Ovary (tissue), 9 donors: ENCODE data around the gene NUDCD2. TPM values are rescaled to one million over a fixed set of nuclear protein-coding genes. Genes with fewer than 3 reads are reported as not detected.

Source experiments
- DNase-seq, 5 donors: peaks; one replicate each; pipeline ENCODE4 v3.0.0-alpha.2; 2019 to 2020
- H3K27ac ChIP-seq, 2 donors: fragments of 200-600 bp; one replicate each; pipeline versions ENCODE4 v1.5.1 to v1.8.0; 2019 to 2022
- H3K27me3 ChIP-seq: fragments of 200-600 bp; one replicate; pipeline ENCODE4 v1.8.0; 2022
- H3K36me3 ChIP-seq: fragments of 200-600 bp; sonication (generic); one replicate; pipeline ENCODE4 v1.5.1; 2019
- H3K4me1 ChIP-seq: one replicate; pipeline ENCODE4 v1.8.1; 2013; ENCODE audit warnings: mild to moderate bottlenecking, moderate library complexity; ENCODE audit not compliant: insufficient read depth
- H3K4me3 ChIP-seq: fragments of 200-600 bp; sonication (generic); one replicate; pipeline ENCODE4 v1.5.1; 2017
- H3K9me3 ChIP-seq, 2 donors: fragments of 200-600 bp in 1 of 2; sonication (generic) in 1 of 2; one replicate each; pipeline versions ENCODE4 v1.5.1 to v1.8.1; 2013 to 2019; ENCODE audit warnings: mild to moderate bottlenecking in 1 of 2, moderate library complexity in 1 of 2
- EP300 ChIP-seq: sonication (generic); formaldehyde crosslinking; IDR thresholded peaks from one replicate; pipeline ENCODE4 v1.6.1; 2017; ENCODE audit warnings: antibody characterized with exemption
- POLR2A ChIP-seq: fragments of 450-650 bp; IDR thresholded peaks from one replicate; pipeline ENCODE4 v1.6.1; 2017; ENCODE audit warnings: antibody characterized with exemption, mild to moderate bottlenecking, moderate library complexity
- WGBS, 3 donors: extraction: QIAGEN DNeasy Blood & Tissue Kit in 1 of 3; methylation state at CpG; one replicate each; pipeline versions ENCODE4 v1.1.5 to v1.1.7; 2013 to 2017; 5-methylcytosine and 5-hydroxymethylcytosine counted together
- intact Hi-C, 4 donors: fragments of 100-400 bp; cut with DNase I; formaldehyde crosslinking; loops; one replicate each; pipeline versions ENCODE4 v1.11.0 to v1.15.1; 2022 to 2023
- polyA plus RNA-seq, 2 donors: library from polyadenylated mRNA; stranded (reverse); fragments of 200-250 nt in 1 of 2; fragments of 350-450 nt in 1 of 2; fragmentation: Illumina TruSeq in 1 of 2; extraction: RNeasy Lipid Tissue Mini Kit (QIAGEN cat#74804) in 1 of 2; gene quantifications; one replicate each; pipeline ENCODE4 v1.2.3, GENCODE V29; 2013 to 2014
- total RNA-seq, 7 donors: library from RNA; depleted of rRNA in 2 of 7; stranded (reverse); fragments of >200 nt in 2 of 7; fragmentation: NEBNext Ultra II Directional in 3 of 7; extraction: Animal tissue kit (Norgen Biotek cat#: 25700) in 3 of 7; gene quantifications; one replicate each; pipeline versions ENCODE4 v1.1.0 to v1.2.4, GENCODE V29; 2016 to 2023
- TF ChIP-seq, protein P1 (sequence below), 3 donors: fragments of 450-650 bp in 2 of 3; fragments of 200-600 bp in 1 of 3; IDR thresholded peaks; one replicate each; pipeline versions ENCODE4 v1.5.1 to v1.8.0; 2016 to 2022; ENCODE audit warnings: antibody characterized with exemption in 3 of 3, mild to moderate bottlenecking in 1 of 3
- donor health status: DM: no; HTN: no; CAD: no; lungs with moderate emphysema.
- donor health status: DM: no; HTN: no; CAD: no.
- donor health status: Bipolar disorder and iron deficiency.
- donor health status: DM: yes; HTN: yes; CAD: no.
- donor health status: DM: no; HTN: no; CAD: no.
- donor health status: DM: yes; HTN: yes; CAD: no.

NUDCD2 gene
- total and polyA plus RNA-seq, 9 donors: 6.8 to 26.0 (median 16.3) TPM

DNA sequence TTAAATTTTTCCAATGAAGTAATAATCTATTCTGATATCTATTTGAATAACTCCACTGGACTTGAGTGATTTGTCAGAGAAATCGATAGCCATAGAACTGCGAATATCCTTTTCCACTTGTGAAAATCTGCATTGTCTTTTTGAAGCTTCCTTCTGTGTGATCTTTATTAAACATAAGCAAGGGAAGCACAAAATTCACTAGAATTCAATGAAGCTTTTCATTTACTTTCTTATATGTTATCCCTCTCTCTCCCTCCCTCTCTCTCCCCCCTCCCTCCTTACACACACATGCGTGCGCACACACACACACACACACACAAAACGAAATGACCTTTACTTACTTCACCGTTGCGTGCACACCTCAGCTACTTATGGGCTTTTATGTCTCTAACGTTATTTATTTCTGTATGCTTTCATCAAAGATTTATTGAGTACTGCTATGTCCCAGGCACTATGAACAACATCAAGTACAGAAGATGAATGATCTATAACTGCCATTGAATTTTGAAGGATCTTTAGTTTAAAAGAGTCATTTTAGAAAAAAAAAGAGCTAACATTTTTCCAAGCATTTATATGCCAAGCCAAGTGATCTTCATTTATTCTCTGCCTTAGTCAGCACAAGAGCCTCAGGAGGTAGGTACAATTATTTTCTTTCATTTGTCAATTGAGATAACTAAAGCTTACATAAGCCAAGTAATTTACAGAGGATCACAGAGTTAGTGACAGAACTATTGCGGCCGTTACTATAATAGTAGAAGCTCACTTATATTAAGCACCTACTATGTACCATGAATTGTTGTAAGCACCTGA lies 55.3 kb downstream of the NUDCD2 start:
- Histone ChIP-seq H3K27me3 (no peaks in the 10 kb centered on the region), H3K27ac (no peak overlapping the region), H3K36me3 (no peaks in the 10 kb centered on the region), H3K4me1 (no peaks in the 10 kb centered on the region), H3K4me3 (no peak overlapping the region), H3K9me3 (no peaks in the 10 kb centered on the region)
- TF ChIP-seq, protein P1, sequence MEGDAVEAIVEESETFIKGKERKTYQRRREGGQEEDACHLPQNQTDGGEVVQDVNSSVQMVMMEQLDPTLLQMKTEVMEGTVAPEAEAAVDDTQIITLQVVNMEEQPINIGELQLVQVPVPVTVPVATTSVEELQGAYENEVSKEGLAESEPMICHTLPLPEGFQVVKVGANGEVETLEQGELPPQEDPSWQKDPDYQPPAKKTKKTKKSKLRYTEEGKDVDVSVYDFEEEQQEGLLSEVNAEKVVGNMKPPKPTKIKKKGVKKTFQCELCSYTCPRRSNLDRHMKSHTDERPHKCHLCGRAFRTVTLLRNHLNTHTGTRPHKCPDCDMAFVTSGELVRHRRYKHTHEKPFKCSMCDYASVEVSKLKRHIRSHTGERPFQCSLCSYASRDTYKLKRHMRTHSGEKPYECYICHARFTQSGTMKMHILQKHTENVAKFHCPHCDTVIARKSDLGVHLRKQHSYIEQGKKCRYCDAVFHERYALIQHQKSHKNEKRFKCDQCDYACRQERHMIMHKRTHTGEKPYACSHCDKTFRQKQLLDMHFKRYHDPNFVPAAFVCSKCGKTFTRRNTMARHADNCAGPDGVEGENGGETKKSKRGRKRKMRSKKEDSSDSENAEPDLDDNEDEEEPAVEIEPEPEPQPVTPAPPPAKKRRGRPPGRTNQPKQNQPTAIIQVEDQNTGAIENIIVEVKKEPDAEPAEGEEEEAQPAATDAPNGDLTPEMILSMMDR (IDR thresholded peaks at IDR 0.05): no peak
- no peak for DNase-seq
- WGBS, 3 donors: 83 to 89% (median 86%) methylated on average over 10 of the region's 10 CpGs
- intact Hi-C loops: loop anchor here in 1 of 4 donors (5.0 kb wide), 1 partner anchor 567 kb away; no protein-coding TSS in a partner anchor

DNA sequence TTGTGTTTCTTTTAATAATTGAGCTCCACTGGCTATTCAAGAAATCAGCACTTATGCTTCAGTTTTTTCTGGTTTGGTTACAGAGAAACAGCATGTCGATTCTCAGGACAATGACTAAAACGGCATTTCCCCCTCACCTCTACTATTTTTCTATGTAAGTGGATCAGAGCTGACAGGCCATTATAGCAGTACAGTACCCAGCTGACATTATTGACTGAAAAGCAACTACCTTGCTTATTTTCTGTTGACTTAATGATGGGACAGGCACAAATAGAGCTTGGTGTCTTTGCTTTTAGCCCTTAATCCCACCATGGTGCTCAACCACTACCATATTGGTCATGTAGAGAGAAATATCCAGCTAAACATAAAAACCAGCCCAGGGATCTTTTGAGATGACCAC lies 57.9 kb downstream of the NUDCD2 start:
- intact Hi-C loops: no loop called here
- WGBS, 3 donors: 91 to 94% (median 92%) methylated on average over 2 of the region's 2 CpGs

DNA sequence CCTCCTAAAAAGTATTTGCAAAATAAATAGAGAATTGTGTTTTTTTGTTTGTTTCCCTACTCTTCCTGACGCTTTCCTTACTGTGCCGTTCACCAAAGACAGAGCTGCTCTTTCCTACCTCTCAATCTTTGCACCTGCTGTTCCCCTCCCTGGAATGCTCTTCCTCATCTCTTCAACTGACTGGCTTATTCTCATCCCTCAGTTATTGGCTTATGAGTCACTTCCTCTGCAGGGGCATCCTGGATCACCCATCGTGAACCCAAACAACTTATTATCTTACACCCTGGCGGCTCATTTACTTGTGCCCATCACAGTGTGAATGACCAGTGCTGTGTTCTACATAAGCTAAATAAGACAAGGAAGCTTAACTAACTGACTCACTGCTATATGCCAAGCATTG lies 58.6 kb downstream of the NUDCD2 start:
- Histone ChIP-seq H3K27ac (no peak overlapping the region), H3K9me3 (no peaks in the 10 kb centered on the region), H3K27me3 (no peaks in the 10 kb centered on the region), H3K4me3 (no peak overlapping the region), H3K36me3 (no peaks in the 10 kb centered on the region), H3K4me1 (no peaks in the 10 kb centered on the region)
- WGBS, 3 donors: 86 to 88% (median 87%) methylated on average over 4 of the region's 4 CpGs
- TF ChIP-seq EP300 (no peak), POLR2A (no peak)
- TF ChIP-seq, protein P1 (IDR thresholded peaks at IDR 0.05): no peak
- intact Hi-C loops: no loop called here
- no peak for DNase-seq

More for the DNA sequence above, 57.9 kb downstream of the NUDCD2 start:
- TF ChIP-seq EP300 (no peak), POLR2A (no peak)
- TF ChIP-seq, protein P1 (IDR thresholded peaks at IDR 0.05): no peak
- Histone ChIP-seq H3K9me3 (no peaks in the 10 kb centered on the region), H3K36me3 (no peaks in the 10 kb centered on the region), H3K4me1 (no peaks in the 10 kb centered on the region), H3K27me3 (no peaks in the 10 kb centered on the region), H3K4me3 (no peak overlapping the region), H3K27ac (no peak overlapping the region)
- DNase-seq: no peak

DNA sequence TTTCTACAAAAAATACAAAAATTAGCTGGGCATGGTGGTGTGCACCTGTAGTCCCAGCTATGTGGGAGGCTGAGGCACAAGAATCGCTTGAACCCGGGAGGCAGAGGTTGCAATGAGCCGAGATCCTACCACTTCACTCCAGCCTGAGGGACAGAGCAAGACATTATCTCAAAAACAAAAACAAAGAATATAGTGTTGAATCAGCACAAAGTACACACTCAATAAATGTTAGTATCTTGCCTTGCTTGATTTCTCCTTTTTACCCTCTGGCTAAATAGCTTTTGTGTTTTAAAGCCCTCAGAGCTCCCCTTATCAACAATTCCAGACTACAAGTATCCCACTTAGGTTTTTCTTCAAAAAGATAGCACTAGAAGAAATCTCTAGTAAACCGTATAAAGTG lies 60.0 kb downstream of the NUDCD2 start:
- Histone ChIP-seq H3K36me3 (no peaks in the 10 kb centered on the region), H3K4me3 (no peak overlapping the region), H3K27me3 (no peaks in the 10 kb centered on the region), H3K9me3 (no peaks in the 10 kb centered on the region), H3K27ac (no peak overlapping the region), H3K4me1 (no peaks in the 10 kb centered on the region)
- TF ChIP-seq EP300 (no peak), POLR2A (no peak)
- TF ChIP-seq, protein P1 (IDR thresholded peaks at IDR 0.05): no peak
- no peak for DNase-seq
- intact Hi-C loops: no loop called here
- 72% methylated on average over 4 of the region's 4 CpGs for WGBS, 3 donors
